CD1c-positive myeloid dendritic cell (primary cell): ENCODE data around the gene SLC20A1.

ENCODE experiments used
- DNase-seq: peaks from one replicate; pipeline ENCODE4 v3.0.0-alpha.2; 2016; ENCODE audit errors: extremely low spot score

Gene SLC20A1

DNA sequence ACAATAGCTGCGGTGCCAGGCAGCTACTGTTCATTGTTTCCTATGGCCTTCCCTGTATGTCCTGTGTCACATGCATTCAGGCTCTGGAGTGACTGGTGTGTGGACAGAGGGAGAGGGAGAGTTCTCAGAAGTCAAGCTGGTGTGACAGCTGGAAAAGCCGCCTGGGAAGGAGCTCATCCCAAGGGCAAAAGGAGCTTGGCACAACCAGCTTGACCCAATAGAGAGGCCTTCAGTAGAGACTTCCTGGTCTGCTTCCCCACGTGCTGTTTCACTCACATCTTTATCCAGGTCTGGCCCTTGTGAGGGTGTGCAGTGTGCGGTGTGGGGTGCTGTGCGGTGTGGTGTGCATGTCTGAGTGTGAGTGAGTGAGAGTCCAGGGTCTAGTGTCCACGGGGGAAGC lies 64.0 kb downstream of the SLC20A1 start:
- DNase-seq, result no peak

DNA sequence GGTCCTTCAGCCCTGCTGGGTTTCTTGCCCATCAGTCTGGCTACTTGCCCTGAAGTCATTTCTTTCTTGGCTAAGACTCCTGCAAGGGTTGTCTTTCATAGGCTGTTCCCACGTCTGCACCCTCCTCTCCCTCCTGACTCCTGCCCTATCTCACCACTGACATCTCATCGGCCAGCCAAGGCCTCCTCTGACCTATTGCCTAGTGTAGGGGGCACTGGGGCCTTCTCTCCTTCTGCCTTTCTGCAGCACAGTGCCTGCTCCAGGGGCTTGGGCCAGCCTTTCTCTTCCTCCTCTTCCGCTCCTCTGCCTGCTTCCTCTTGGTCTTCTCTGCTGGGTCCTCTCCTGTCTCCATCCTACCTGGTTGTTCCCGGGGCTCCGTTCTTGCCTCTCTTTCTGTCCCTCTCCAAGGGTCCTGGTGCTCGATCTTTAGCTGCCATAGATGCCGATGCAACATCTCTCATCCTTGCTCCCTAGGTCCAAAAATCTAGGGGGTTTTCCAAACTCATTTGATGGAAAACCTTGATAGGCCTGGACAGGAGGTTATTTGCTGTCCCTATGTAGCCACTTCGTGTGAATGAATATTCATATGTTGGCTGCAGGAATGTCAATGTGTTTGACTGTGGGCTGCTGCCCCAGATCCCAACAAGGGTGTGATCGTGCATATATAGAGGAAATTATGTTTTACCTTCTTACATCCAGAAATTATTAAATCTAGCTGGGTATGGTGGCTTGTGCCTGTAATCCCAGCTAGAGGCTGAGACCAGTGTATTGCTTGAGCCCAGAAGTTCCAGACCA lies 65.4 kb downstream of the SLC20A1 start:
- DNase-seq, result no peak

DNA sequence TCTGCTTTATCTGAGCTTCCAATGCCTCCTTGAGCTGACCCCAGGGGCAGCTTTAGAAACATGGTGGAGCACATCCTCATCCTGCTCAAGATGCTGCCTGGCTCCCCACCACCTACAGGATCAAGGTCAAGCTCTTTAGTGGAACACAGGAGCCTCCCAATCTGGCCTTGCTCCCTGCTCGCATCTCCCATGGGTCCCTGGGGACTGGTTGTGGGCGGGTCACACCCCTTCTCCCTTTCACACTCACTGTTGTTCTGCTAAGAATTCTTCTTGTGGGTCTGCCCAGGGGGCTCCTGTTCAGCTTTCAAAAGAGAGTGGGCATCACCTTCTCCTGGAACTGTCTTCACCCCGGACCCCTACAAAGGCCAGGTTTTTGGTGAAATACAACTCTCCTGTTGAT lies 66.7 kb downstream of the SLC20A1 start:
- no peak for DNase-seq

DNA sequence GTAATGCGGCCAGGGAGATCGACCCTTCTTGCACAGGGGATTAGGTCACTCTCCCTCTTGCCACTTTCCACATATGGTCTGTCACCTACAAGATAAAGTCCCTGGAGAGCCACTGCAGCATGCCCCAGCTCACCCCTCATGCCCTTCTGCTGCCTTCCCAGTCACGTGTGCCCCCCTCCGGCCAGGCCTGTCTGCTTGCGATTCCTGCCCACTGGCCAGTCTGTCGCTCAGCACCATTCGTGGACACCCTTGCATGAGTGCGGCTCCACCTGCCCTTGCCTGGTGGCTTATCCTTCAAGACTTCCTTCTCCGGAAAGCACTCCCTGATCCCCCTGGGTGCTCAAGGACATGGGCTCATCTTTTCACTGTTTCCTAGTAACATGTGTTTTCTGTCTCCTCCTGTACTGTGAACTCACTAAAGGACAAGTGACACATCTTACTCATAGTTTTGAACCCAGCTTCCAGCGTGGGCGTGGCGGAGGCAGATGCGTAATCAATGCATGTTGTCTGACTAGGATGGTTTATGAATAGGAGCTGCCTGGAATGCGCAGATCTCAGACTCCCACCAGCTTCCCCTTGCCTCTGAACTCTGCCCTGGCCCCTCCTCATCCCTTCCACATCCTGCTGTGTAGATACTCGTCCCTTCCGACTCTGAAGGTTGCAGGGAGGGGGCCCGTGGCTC lies 67.3 kb downstream of the SLC20A1 start:
- DNase-seq, result peak; percentile 95
